Measurements from ENCODE around the gene ZBTB20.
A peak's percentile ranks its signal among the peaks of the same experiment; 100 is the strongest.

Gene ZBTB20

DNA sequence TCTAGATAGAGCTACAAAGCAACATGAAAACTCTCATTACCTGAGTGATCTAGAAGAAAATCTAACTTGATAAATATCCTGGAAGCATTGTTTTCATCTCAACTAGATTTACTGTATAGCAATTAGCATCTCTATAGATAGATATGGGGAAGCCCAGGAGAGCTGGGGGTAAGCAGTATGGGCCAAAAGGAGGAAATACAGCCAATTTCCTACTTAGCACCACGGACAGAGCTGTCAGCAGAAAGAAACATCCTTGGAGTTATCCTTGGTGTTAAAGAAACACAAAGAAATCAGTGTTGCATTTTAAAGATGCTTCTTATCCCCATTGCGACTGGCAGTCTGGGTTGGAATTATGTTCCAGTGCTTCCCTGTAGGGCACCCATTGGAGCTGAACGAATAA lies 727.0 kb downstream of the ZBTB20 start:
- DNase-seq = no peak

DNA sequence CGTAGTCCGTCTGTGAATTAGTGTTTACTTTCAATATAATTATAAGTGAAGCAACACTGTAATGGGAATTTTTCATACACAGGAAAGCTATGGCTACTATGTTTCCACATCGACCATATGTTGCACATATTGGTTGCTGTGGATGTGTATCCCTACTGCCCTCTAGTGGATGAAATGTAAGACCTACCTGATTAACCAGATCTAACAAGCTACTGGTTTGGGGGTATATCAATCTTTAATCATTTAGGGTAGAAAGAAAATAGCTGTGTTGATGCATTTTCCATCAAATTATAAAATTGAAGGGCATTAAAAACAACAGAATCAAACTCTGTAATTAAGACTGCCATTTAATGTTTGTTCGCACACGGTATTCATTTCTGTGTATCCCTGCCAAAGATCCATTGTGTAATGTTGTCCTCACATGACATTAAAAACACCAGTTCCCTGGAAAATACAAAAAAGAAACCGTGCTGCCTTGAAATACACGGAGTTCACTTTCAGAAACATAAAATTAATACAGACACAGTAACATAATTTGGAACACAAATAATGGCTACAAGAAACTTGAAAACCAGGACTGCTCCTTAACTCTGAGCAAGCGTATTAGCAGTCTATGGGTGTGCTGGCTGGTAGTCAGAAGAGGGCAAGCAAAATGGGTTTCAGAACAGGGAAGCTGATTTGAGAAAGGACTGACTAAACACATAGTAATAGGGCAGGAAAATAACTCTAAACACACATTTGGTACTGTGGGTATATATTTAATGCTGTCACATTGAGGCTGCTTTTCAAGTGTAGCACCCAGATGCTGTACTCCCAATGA lies 728.2 kb downstream of the ZBTB20 start:
- peak; percentile 72 for DNase-seq

DNA sequence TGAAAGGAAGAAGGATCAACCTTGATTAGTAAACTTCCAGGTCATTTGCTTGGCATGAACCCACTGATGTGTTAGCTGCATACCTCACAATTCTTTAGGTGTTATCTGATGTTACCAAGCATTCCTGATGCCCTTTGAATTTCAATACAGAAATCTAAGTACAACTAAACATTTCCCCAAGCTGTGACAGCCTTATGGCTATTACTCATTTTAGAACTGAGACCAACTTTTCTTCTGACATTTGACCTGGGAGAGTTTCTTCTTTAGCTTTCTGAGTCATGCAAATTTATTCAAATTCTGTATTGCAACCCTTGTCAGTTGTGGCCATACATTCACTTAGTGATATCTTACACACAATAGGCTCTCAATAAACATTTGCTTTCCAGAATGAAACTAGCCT lies 729.0 kb downstream of the ZBTB20 start:
- DNase-seq = no peak

DNA sequence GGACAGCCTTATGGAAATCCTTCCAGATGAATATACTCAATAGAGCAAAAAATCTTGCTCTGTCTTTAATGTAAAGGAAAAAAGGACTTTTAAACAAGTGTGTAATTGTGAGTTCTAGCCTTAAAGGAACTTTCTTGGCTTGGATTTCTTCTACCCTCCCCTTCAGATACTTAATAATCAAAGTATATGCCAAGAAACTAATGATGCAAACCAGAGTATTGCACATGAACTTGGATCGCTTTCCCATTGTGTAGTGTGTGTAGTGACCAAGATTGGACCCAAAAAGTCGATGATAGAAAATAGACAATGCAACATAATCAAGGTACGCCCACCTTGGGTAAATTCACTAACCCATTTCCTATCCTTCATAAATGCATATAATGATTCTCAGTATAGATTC lies 729.4 kb downstream of the ZBTB20 start:
- DNase-seq = no peak

- DNase-seq = no peak
Measured at GRCh38 chr3:114417265-114417664, 729.8 kb downstream of the ZBTB20 start.

DNA sequence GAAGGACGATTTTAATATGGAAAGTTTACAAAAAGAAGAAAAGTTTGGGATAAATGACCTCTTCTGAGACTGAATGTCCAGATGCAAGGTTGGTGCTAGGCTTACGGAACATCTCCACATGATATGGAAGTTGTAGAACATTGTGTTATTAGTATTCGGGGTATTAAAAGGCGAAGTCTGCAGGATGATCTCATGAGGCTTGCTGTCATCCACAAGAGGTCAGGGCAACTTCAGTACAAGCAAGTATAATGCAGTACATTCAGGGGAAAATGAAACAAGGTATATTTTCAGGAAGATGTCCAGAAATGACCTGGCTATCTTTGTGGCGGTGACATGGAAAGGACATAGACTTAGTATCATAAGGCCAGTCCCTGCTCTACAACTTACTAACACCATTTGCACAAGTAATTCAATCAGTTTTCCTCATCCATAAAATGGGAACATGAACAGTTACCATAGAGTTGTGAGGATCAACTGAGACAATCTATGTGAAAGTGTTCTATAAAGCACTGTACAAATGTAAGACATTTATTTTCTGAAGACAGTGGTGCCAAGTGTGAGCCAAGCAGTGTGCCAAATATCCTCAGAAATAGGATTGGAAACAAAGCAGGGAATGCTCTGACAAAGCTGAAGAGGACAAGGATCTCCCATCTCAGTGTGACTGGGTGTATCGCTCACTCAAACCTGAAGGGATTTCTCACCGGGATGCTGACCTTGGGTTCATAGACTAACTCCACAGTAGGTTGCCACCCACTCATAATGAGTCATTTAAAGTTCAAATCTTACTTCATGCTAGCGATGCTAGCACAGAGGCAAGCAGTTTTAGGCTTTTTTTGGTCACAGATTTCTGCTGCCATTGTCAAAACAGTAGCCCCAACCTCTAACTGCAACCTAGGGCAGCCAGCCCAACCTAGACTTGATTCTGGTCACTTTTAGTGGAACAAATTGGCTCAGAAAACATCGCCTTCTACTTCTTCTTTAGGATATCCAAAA lies 735.0 kb downstream of the ZBTB20 start:
- peak; percentile 74 for DNase-seq

DNA sequence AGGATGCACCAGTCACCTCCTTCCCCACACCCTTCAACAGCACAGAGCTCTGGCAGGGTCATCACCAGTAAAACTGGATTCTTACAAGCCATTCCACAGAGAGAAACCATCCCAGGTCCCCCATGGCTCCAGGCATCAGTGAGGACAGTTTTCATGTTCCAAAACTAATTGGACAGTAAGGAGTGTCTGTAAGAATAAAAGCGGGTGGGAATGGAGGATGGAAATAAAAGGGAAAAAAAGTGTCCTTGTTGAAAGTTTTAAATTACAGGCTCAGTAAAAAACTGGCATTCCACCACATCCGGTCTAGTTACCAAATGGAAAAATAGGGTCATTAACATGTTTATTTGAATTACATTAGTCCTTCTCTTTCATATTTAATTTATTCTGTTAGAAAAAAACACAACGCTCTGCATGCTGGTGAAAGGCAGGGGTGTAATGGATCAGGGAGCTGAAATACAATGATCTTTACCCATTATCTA lies 735.9 kb downstream of the ZBTB20 start:
- no peak for DNase-seq

GRCh38 chr3:114408736-114409670 lies 738.1 kb downstream of the ZBTB20 start:
- peak; percentile 33 for DNase-seq

DNA sequence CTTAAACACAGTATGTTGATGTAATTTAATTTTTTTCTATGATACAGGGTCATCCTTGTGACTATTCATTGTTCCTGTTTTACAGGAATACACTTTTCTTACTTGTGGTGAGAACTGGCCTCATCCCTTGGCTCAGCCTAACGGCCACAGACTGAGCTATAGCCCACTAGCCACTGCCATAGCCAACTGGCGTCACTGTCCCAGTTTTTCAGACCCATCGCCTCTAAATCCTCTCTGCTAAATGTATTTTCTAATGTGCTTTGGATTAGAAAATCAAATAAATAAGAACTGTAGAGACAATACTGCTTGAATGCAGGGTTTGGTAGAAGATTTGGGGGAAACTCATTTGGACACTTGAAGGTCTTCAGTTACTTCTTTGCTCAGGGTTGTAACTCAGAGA lies 740.2 kb downstream of the ZBTB20 start:
- no peak for DNase-seq

DNA sequence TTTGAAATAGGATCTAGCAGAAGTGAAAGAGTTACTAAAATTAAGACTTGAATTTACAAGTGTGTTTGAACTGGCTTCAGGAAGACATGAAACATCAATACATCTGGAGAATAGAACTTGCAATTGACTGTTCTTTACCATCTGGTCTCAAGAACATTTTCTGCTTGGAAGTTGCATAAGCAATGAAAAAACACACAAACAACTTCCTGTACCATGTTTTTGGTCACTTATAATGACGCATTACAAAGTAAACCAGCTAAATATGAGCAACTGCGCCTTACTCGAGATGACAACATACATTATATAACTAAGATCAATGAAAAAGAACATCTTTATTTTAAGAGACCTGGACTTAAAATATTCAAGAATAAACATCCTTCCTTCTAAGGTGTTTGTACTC lies 740.8 kb downstream of the ZBTB20 start:
- no peak for DNase-seq

- DNase-seq = no peak
Measured at GRCh38 chr3:114405202-114405990, 741.7 kb downstream of the ZBTB20 start.

GRCh38 chr3:114404590-114404989 lies 742.5 kb downstream of the ZBTB20 start:
- DNase-seq = no peak

DNA sequence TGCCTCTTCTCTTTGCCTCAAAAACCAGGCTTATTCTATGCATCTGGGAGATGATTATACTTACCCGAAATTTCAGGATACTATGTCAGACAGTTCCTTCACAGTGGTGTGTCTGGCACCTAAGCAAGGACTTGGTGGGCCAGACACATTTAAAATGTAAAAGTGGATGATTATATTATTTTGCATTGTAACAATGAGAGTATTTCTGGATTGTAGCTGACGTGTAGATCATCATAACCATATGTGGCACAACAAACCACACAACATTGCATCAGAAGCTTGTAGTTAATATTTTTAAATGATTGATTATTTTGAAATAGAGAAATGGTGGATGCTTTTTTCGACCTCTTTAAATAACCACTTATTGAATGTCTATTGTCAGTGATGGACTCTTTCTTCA lies 744.2 kb downstream of the ZBTB20 start:
- DNase-seq = no peak

DNA sequence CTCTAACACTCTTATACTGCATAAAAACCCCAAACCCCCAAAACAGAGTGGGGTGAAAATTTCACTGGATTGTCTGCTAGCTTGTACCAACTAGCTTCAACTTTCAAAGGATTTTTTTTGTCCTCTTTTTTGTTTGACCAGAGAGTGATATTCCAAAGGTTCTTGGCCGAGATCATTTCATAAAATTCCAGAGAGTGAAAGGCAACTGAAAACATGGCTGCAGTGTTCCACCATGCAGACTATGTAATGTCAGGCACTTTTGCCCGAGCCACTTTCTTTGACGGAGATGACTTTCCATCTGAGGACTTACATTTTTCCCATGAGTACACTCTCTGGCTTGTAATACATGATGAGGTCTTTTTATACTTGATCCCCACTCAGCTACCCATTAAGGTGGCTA lies 745.7 kb downstream of the ZBTB20 start:
- DNase-seq = no peak

DNA sequence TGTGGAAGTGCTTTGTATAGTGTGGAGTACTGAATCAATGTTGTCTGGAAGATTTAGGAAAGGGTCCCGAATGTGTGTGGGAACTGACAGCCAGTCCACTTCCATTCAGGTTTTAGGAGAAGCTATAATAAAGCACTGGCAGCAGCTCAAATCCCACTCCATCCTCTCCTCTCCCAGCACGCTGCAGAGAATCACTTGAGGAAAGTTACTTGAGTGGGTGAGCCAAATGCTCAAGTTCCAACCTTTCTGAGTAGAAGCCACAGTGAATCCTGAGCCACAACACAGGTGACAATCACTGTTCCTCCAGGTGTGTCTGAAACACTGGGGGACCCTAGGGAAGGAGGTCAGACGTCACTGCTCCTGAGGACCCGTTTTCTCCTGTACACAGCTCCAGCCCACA lies 746.7 kb downstream of the ZBTB20 start:
- no peak for DNase-seq

DNA sequence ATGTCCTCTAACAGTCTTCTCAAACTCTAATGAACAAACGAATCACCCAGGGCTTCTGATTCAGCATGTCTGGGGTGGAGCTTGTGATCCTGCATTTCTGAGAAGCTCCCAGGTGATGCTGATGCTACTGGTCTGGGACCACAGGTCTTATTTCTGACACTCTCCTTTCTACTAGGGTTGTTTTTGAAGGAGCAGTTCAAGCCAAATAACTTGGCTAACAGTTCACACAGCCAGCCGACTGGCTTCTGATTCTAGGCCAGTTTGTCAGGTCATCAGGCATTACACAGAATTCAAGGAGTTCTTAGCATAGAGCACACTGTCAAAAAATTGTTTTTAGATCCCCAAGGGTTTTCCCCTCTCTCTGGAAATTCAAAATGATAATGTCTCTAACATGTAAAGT lies 752.5 kb downstream of the ZBTB20 start:
- DNase-seq = no peak

DNA sequence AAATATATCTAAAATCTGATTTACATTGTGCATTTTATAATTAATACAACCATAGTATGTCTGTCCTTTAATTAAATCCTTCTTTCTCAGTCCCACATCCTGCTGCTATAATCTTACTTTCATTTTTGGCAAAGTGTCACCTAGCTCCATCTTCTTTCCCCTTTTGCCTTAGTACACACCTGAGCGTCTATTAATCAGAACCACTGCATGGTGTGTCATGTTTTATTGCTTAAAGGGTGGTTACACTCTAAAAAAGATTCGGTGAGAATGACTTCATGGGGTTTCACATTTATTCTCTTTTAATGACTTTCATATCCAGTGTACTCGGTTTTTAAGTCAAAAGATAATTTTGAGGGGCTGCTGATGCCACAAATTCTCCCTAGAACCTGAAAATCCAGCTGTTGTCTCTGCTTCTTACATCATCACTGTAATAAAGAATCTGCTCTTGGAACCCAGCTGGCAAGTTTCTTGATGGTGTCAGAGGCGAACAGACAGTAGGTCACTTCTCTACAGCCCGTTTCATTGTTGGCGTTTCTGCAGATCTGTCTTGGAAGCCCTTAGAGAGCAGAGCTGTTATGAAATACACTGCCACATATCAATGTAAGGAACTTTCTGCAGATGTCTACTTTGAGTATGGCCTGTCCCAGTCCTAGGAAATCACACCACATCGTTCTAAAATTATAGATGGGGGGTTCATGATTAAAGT lies 753.6 kb downstream of the ZBTB20 start:
- no peak for DNase-seq

DNA sequence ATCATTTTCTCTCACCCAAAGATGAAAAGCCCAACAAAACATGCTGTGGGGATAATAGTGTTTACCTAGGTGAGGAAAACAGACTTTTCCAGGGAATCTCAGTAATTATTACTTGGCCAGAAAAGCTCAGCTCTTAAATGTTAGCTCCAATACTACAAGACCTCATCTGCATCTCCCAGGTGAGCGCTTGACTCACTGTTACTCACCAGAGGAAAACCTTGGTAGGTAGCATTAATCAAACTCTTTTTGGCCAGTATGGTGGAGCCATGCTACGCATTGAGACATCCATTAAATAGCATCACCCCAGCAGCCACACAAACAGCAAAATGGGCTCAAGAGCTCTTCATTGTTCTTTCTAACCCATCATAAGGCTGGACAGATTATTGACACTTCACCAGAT lies 754.3 kb downstream of the ZBTB20 start:
- no peak for DNase-seq

DNA sequence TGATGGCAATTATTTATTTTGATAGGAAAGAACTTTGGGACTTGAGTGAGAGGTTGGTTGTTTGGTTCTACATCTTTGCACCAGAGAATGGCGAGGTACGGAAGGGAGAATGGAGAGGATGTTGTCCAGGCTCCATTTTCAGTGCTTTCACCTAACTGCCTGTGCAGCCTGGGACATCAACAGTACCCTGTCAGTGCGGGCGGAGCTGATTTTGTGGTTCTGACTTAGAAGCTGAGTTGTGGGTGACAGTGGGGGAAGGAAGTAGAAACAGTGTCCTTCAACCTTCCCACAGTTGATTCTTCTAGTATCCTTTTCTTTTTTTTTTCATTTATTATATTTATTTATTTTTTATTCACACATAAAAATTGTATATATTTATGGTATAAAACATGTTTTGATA lies 757.9 kb downstream of the ZBTB20 start:
- no peak for DNase-seq

DNA sequence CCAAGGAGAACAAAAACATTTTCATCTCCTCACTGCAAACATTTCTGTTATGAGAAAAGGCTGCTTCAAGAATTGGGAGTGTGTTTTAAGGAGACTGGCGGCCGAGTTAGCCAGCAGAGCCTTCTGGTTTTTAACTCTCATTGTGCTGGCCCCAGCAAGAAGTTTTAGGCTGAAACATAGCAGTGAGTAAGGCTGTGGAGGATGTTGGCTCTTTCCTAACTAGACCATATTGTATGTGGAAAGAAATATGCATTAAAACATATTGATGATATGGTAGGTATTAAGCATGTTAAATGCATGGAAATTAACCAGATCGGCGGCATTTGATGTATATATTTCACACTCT lies 762.6 kb downstream of the ZBTB20 start:
- no peak for DNase-seq

GRCh38 chr3:114383875-114384557 lies 763.1 kb downstream of the ZBTB20 start:
- peak; percentile 70 for DNase-seq
